Activated CD4-positive, alpha-beta T cell treated with anti-CD3 and anti-CD28 coated beads for 36 hours (primary cell): ENCODE results near the gene RPS6KA5. TPM values are rescaled to one million over a fixed set of nuclear protein-coding genes. Genes with fewer than 3 reads are reported as not detected.
"Not testable (repeated sequence)": the region's sequence is repeated elsewhere in the genome, so short reads cannot be mapped to it uniquely, and the experiment has no call there.

ENCODE experiments used
- ATAC-seq: fragments of 200-7000 bp; cut with Tn5 transposase; one replicate; pipeline ENCODE4 v1.10.0; 2021; ENCODE audit warnings: mild to moderate bottlenecking, moderate library complexity
- CTCF ChIA-PET: fragments of 350-600 bp; sonication (Branson Sonifier 250); formaldehyde crosslinking; loops from one replicate; lab custom pipeline; 2021; ENCODE audit warnings: antibody characterized with exemption; lab: Charles Lee
- POLR2A ChIA-PET: fragments of 350-600 bp; sonication (Branson Sonifier 250); formaldehyde crosslinking; loops from one replicate; lab custom pipeline; 2021; ENCODE audit warnings: antibody characterized with exemption, inconsistent platforms; lab: Charles Lee
- DNase-seq: peaks from one replicate; pipeline ENCODE4 v3.0.0-alpha.2; 2020
- H3K27ac Mint-ChIP-seq: one replicate; pipeline ENCODE4 v1.8.0; 2021; ENCODE audit warnings: mixed read lengths
- H3K27me3 Mint-ChIP-seq: one replicate; pipeline ENCODE4 v1.8.0; 2021; ENCODE audit warnings: mixed read lengths
- H3K36me3 Mint-ChIP-seq: one replicate; pipeline ENCODE4 v1.8.0; 2021; ENCODE audit warnings: low read depth, mixed read lengths
- H3K4me1 Mint-ChIP-seq: one replicate; pipeline ENCODE4 v1.8.0; 2021; ENCODE audit warnings: mixed read lengths
- H3K4me3 Mint-ChIP-seq: one replicate; pipeline ENCODE4 v1.8.0; 2021; ENCODE audit warnings: mild to moderate bottlenecking, moderate library complexity, mixed read lengths
- H3K9me3 Mint-ChIP-seq: one replicate; pipeline ENCODE4 v1.8.0; 2021; ENCODE audit warnings: low read depth, mixed read lengths
- intact Hi-C, 2 experiments: fragments of 100-400 bp; cut with DNase I in 1 of 2; cut with micrococcal nuclease in 1 of 2; formaldehyde crosslinking; loops; one replicate each; pipeline versions ENCODE4 v1.14.2 to v1.15.1; 2022 to 2024; cut with DNase I, micrococcal nuclease
- total RNA-seq, 2 experiments: library from RNA; stranded (reverse); gene quantifications; one replicate each; pipeline ENCODE4 v1.2.3, GENCODE V29; 2021

The RPS6KA5 gene
- total RNA-seq, 2 experiments from 2014 or later, result 11.9 to 13.8 TPM

DNA sequence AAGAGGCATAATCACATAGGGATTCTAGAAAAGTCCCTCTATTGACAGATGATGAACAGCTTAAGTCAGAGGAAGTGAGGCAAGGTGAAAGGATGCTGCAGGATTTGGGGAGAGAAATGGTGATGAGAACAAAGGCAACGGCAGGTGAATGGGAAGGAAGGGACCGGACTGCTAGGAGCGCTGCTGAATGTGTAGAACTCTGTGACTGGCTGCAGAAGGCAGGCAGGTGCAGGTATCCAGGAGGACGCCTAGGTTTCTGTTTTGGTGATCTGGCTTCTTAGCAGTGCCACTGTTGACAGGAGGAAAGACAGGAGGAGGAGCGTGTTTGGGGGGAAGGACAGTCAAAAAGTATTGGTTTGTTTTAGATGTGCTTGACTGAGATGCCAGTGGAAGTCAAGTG is 185.8 kb downstream of the RPS6KA5 start:
- Mint-ChIP-seq H3K4me1 (peaks cover 7% of the 10 kb centered on the region), H3K27ac (no peak overlapping the region), H3K36me3 (peaks cover 24% of the 10 kb centered on the region), H3K4me3 (no peak overlapping the region), H3K9me3 (no peaks in the 10 kb centered on the region), H3K27me3 (no peaks in the 10 kb centered on the region)
- no peak for DNase-seq
- intact Hi-C loops, result no loop called here
- POLR2A ChIA-PET, result interaction anchor here (0.8 kb wide), 1 partner anchor 1902 kb away, joined by 3 read pairs; no protein-coding TSS in a partner anchor
- CTCF ChIA-PET, result interaction anchor here (1.2 to 1.5 kb wide), 4 partner anchors 22 to 302 kb away, joined by 3 to 4 read pairs (median 4); no protein-coding TSS in a partner anchor
- no peak for ATAC-seq

DNA sequence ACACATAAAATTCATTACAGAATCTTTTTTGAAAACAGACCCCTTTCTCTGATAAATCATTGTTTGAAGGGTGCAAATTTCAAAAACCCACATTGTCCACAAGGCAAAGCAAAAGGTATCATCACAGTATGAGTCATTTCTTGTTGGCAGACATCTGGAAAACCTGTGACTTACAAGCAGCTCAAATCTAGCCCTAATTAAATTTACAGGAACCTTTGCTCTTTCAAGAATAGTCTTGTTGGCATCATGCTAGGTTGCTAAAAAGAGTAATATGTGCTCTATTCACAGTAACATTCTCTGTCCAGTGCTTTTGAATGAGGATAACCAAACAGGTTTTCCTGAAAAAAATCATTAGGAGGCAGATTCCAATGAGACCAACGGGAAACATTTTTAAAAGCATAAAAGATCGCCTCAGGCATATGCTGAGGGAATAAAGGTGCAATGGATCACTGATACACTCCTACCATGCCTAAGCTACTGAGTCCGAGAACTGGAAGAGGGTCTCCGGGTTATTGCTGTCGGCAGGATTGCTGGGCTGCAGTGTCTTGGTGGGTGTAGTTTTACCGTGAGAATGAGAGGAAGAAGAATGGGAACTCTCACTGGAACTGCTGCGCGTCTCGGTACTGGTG is 188.7 kb downstream of the RPS6KA5 start:
- peaks cover 7% of the 10 kb centered on the region for H3K4me1 Mint-ChIP-seq
- H3K4me3 Mint-ChIP-seq, result no peak overlapping the region
- DNase-seq, result no peak
- POLR2A ChIA-PET, result no interaction called here
- no peak for ATAC-seq
- CTCF ChIA-PET, result interaction anchor here (0.6 to 1.2 kb wide), 3 partner anchors 31 to 1265 kb away, joined by 3 to 4 read pairs (median 3); no protein-coding TSS in a partner anchor
- H3K27ac Mint-ChIP-seq, result peak overlapping the region; percentile 5
- no peaks in the 10 kb centered on the region for H3K27me3 Mint-ChIP-seq
- no peaks in the 10 kb centered on the region for H3K9me3 Mint-ChIP-seq
- intact Hi-C loops, result no loop called here
- peaks cover 21% of the 10 kb centered on the region for H3K36me3 Mint-ChIP-seq

DNA sequence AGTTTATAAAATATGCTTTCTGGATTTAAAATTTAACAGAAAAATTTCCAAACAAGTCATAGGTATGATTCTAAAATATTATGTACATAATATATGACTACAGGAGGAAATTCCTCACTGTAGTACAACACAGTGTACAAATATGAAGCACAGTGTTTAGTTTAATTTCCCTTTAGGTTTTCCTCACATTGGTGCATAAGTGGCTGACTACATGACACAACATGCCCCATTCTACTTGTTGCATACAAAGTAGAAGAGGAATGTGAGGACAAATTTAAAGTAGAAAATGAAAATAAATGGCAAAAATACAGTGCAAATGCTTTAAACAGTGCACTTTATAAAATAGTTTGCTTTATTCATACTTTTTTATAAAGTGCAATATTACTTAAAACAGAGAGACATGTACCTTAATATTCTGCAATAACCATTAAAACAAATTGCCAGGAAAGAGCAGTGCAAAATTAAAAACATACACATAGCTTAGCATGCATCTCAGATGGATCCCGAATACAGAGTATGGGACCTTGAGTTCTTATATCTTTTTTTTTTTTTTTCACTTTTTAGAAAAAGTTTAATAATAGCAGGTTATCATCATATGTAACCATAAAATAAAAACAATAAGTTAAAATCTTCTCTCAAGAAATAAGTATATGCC is 189.4 kb downstream of the RPS6KA5 start:
- DNase-seq, result no peak
- no peak overlapping the region for H3K27ac Mint-ChIP-seq
- POLR2A ChIA-PET, result no interaction called here
- H3K27me3 Mint-ChIP-seq, result no peaks in the 10 kb centered on the region
- H3K36me3 Mint-ChIP-seq, result peaks cover 16% of the 10 kb centered on the region
- intact Hi-C loops, result no loop called here
- H3K4me1 Mint-ChIP-seq, result peaks cover 7% of the 10 kb centered on the region
- CTCF ChIA-PET, result interaction anchor here (0.6 to 1.2 kb wide), 2 partner anchors 31 to 72 kb away, joined by 3 read pairs; no protein-coding TSS in a partner anchor
- H3K4me3 Mint-ChIP-seq, result no peak overlapping the region
- ATAC-seq, result no peak
- H3K9me3 Mint-ChIP-seq, result no peaks in the 10 kb centered on the region

DNA sequence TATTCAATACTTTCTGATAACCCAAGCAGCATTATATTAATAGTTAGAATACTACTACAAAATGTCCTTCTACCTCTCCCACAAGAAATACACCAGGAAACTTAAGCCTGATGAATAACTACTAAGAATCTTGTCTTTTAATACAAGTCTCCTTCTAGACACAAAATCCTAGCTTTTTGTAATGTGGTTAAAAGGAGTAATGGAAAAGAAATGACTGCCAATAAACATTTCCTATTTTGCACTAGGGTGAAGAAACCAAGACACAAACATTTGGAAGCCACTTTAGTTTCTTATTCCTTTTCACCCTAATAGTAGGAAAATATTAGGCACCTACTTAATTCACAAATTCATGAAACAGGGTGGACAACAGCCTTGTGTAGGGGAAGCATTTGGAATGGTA is 192.9 kb downstream of the RPS6KA5 start:
- POLR2A ChIA-PET, result no interaction called here
- ATAC-seq, result no peak
- intact Hi-C loops, result no loop called here
- no peak for DNase-seq
- Mint-ChIP-seq H3K36me3 (peaks cover 4% of the 10 kb centered on the region), H3K9me3 (no peaks in the 10 kb centered on the region), H3K27me3 (no peaks in the 10 kb centered on the region), H3K4me1 (peaks cover 7% of the 10 kb centered on the region), H3K4me3 (no peak overlapping the region), H3K27ac (no peak overlapping the region)
- CTCF ChIA-PET, result interaction anchor here (0.6 to 1.1 kb wide), 2 partner anchors 18 to 54 kb away, joined by 3 read pairs; no protein-coding TSS in a partner anchor

DNA sequence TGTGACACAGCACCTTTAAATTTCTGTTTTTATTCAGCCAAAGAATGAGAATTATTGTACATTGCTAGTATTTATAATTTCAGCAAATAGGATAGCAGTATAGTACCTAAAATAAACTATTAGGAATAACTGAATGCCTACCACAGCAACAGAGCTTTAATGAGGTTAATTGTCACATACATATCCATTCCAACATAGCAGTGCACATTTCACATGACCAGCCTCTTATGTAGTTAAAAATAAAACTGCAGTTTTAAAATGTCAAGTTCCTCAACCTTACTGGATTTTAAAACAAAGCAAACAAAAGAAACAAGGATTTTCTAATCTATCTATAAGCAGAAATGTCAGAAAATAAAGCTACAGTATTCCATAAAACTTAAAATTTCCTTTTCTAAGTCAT is 193.6 kb downstream of the RPS6KA5 start:
- H3K9me3 Mint-ChIP-seq, result no peaks in the 10 kb centered on the region
- H3K27ac Mint-ChIP-seq, result no peak overlapping the region
- POLR2A ChIA-PET, result no interaction called here
- H3K36me3 Mint-ChIP-seq, result peaks cover 4% of the 10 kb centered on the region
- CTCF ChIA-PET, result interaction anchor here (0.6 to 1.5 kb wide), 6 partner anchors 11 to 272 kb away, joined by 3 to 6 read pairs (median 3); no protein-coding TSS in a partner anchor
- no peaks in the 10 kb centered on the region for H3K27me3 Mint-ChIP-seq
- ATAC-seq (no peak), DNase-seq (no peak)
- H3K4me1 Mint-ChIP-seq, result peaks cover 4% of the 10 kb centered on the region
- no peak overlapping the region for H3K4me3 Mint-ChIP-seq
- intact Hi-C loops, result no loop called here

DNA sequence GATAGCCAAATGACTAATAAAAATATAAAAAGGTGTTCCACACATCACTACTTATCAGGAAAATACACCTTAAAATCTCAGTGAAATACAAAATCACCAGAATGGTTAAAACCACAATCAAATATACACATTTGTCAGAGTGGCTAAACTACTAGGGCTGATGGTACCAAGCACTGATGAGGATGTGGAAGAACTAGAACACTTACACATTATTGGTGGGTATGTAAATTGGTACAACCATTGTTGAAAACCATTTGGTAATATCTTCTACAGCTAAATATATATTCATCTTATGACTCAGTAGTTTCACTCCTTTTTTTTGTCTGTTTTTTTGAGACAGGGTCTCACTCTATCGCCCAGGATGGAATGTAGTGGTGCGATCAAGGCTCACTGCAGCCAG is 195.7 kb downstream of the RPS6KA5 start:
- DNase-seq (no peak), ATAC-seq (no peak)
- ChIA-PET POLR2A (interaction anchor here (0.5 kb wide), 1 partner anchor 573 kb away, joined by 3 read pairs; no protein-coding TSS in a partner anchor), CTCF (interaction anchor here (0.8 to 1.0 kb wide), 2 partner anchors 9 to 105 kb away, joined by 3 read pairs; no protein-coding TSS in a partner anchor)
- Mint-ChIP-seq H3K4me1 (no peaks in the 10 kb centered on the region), H3K36me3 (peaks cover 4% of the 10 kb centered on the region), H3K9me3 (no peaks in the 10 kb centered on the region), H3K4me3 (no peak overlapping the region), H3K27me3 (no peaks in the 10 kb centered on the region), H3K27ac (no peak overlapping the region)
- intact Hi-C loops, result no loop called here

DNA sequence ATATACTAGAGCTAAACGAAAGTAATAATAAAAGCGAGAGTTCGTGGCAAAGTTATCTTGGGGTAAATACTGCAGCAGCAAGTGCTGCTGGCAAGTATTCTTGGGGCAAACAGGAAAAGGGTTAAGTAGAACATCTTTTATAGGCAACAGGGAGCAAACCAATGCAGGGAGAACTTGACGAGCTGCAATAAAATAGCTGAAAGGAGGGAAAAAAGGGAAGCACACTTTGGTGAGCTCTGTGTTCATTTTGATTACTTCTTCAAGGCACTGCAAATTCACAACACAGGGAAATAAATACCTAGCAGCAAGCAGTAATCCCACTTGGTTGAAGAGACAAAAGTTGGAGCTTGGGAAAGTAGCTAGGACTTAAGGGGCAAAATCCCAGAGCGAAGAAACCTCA is 201.9 kb downstream of the RPS6KA5 start:
- CTCF ChIA-PET, result interaction anchor here (0.9 to 1.3 kb wide), 3 partner anchors 9 to 44 kb away, joined by 3 to 5 read pairs (median 3); no protein-coding TSS in a partner anchor
- Mint-ChIP-seq H3K4me1 (no peaks in the 10 kb centered on the region), H3K27me3 (no peaks in the 10 kb centered on the region), H3K9me3 (no peaks in the 10 kb centered on the region), H3K27ac (no peak overlapping the region), H3K36me3 (no peaks in the 10 kb centered on the region), H3K4me3 (no peak overlapping the region)
- POLR2A ChIA-PET, result no interaction called here
- intact Hi-C loops, result no loop called here
- ATAC-seq, result no peak
- no peak for DNase-seq

DNA sequence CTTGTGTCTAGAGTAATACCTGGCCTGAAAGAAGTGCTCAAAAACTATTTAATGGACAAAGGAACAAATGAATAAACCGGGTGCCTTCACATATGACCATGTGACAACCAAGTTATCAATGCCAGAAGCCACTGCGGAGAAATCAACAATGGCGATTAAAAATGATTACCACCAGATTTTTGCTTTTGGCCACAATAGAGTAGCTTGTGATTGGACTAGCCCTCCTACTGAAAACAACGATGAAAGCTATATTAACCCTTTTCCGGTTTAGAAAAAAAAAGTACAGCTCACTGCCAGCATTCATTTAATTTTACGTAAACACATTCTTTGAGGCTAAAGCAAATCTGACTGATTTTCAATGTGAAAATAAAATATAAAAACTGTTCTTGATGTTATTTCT is 202.6 kb downstream of the RPS6KA5 start:
- H3K27ac Mint-ChIP-seq, result no peak overlapping the region
- no peaks in the 10 kb centered on the region for H3K4me1 Mint-ChIP-seq
- no peak overlapping the region for H3K4me3 Mint-ChIP-seq
- no peaks in the 10 kb centered on the region for H3K36me3 Mint-ChIP-seq
- H3K27me3 Mint-ChIP-seq, result no peaks in the 10 kb centered on the region
- intact Hi-C loops, result no loop called here
- no peaks in the 10 kb centered on the region for H3K9me3 Mint-ChIP-seq
- no peak for DNase-seq
- no peak for ATAC-seq
- ChIA-PET CTCF (interaction anchor here (0.9 to 1.3 kb wide), 3 partner anchors 8 to 45 kb away, joined by 3 to 5 read pairs (median 3); no protein-coding TSS in a partner anchor), POLR2A (no interaction called here)

DNA sequence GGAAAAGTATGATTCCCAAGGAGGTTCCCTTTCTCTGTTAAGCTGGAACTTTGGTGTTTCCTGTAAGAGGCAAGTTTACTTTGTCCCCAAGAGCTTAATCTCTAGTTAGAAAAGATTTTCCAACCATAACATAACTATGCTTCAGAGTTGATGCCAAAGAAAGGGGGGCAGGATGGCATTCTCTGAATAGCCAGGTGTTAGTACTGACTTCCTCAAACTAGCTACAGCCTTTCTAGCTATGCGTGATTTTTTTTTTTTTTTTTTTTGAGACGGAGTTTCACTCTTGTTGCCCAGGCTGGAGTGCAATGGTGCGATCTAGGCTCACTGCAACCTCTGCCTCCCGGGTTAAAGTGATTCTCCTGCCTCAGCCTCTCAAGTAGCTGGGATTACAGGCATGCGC is 204.3 kb downstream of the RPS6KA5 start:
- CTCF ChIA-PET, H3K9me3 Mint-ChIP-seq: not testable (repeated sequence)

DNA sequence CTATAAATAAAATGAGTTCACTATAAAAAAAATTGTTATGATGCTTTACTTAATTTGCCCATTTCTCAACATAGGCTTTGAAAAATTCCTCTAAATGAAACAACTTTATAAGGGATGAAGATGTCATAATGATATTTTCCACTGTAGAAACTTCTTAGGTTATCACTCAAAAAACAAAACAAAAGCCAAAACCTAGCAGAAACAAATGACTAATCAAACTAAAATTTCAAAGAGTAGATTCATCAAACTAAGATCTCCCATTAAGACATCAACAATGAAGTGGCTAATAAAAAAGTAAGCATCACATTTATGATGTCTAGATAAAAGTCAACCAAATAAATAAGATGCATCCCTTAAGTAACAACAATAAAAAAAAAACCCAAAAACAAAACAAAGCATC is 207.3 kb downstream of the RPS6KA5 start:
- H3K4me3 Mint-ChIP-seq, result no peak overlapping the region
- POLR2A ChIA-PET, result no interaction called here
- ATAC-seq (no peak), DNase-seq (no peak)
- CTCF ChIA-PET, result no interaction called here
- no peaks in the 10 kb centered on the region for H3K27me3 Mint-ChIP-seq
- no peak overlapping the region for H3K27ac Mint-ChIP-seq
- intact Hi-C loops, result no loop called here
- no peaks in the 10 kb centered on the region for H3K4me1 Mint-ChIP-seq
- H3K36me3 Mint-ChIP-seq, result no peaks in the 10 kb centered on the region
- no peaks in the 10 kb centered on the region for H3K9me3 Mint-ChIP-seq

More for the DNA sequence above, 204.3 kb downstream of the RPS6KA5 start:
- H3K4me3 Mint-ChIP-seq, H3K36me3 Mint-ChIP-seq, DNase-seq, H3K4me1 Mint-ChIP-seq, H3K27me3 Mint-ChIP-seq, POLR2A ChIA-PET, ATAC-seq, H3K27ac Mint-ChIP-seq, intact Hi-C loops: not testable (repeated sequence)

DNA sequence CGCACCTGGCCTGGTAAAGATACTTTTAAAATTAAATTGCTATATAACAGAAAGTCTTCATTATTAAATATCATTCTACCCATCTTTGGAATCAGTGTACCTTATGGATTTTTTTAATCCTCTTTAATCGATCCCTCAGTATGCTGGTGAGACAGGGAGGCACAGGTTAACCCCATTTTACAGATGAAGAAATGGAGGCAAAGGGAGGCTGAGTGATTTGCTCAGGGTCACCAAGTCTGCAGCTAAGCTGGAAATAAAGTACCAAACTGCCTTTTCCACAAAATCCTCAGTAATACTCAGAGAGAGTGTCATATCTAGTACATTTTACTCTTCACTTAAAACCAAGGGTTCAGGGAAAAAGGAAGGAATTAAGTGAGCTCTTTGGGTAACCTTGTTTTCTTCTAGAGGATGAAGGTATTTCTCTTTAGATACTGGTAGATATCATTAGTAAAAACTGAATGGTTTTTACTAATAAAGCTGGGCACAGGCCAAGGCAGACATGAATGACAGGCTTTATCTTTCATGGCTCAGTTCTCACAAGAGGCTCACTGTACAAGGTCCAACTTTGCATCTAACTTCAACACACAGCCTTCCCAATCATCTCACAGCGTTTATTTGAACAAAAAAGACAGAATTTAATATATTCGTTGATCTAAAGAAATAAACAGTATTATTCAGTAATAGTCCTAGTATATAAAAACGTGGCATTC is 209.0 kb downstream of the RPS6KA5 start:
- H3K27ac Mint-ChIP-seq, result no peak overlapping the region
- DNase-seq (no peak), ATAC-seq (no peak)
- no peaks in the 10 kb centered on the region for H3K36me3 Mint-ChIP-seq
- H3K4me3 Mint-ChIP-seq, result no peak overlapping the region
- ChIA-PET CTCF (interaction anchor here (1.0 kb wide), 1 partner anchor 314 kb away, joined by 4 read pairs; no protein-coding TSS in a partner anchor), POLR2A (no interaction called here)
- intact Hi-C loops, result no loop called here
- no peaks in the 10 kb centered on the region for H3K4me1 Mint-ChIP-seq
- no peaks in the 10 kb centered on the region for H3K9me3 Mint-ChIP-seq
- H3K27me3 Mint-ChIP-seq, result no peaks in the 10 kb centered on the region
